DMS53 treated with DMSO at 0.1 percent for 48 hours (cell line): ENCODE measurements around the gene ZNF260.
A peak's percentile ranks its signal among the peaks of the same experiment; 100 is the strongest.

Source experiments
- DNase-seq: peaks from one replicate; lab custom pipeline; 2025; ENCODE audit not compliant: unreplicated experiment; lab: John Stamatoyannopoulos, UW

Gene ZNF260

GRCh38 chr19:36528194-36528920, at the start of gene ZNF260:
TSS of gene ZNF260 (minus strand) at chr19:36528271. CDS start at chr19:36515238, 13,033 bp downstream.
- peak; percentile 97 for DNase-seq

- peak; percentile 11 for DNase-seq
Measured at GRCh38 chr19:36577271-36577996, 49.4 kb upstream of the ZNF260 start.

- DNase-seq = no peak
Measured at GRCh38 chr19:36574741-36575140, 46.7 kb upstream of the ZNF260 start.

- DNase-seq = no peak
Measured at GRCh38 chr19:36573895-36574720, 46.0 kb upstream of the ZNF260 start.

GRCh38 chr19:36573020-36573894, 45.2 kb upstream of the ZNF260 start, which contains the start of gene ZNF529:
TSS of gene ZNF529 (minus strand) at chr19:36573292. CDS start at chr19:36572346, 946 bp downstream.
- peak; percentile 96 for DNase-seq

- no peak for DNase-seq
Measured at GRCh38 chr19:36572593-36573019, 44.5 kb upstream of the ZNF260 start.

- DNase-seq = no peak
Measured at GRCh38 chr19:36564391-36564790, 36.3 kb upstream of the ZNF260 start.

GRCh38 chr19:36547001-36547732, 19.1 kb upstream of the ZNF260 start:
- peak; percentile 22 for DNase-seq

GRCh38 chr19:36528921-36529518, 949 bp upstream of the ZNF260 start:
- no peak for DNase-seq

- no peak for DNase-seq
Measured at GRCh38 chr19:36527873-36528193, 238 bp downstream of the ZNF260 start.

GRCh38 chr19:36527341-36527740, 730 bp downstream of the ZNF260 start:
- DNase-seq = no peak

- no peak for DNase-seq
Measured at GRCh38 chr19:36526581-36526980, 1.5 kb downstream of the ZNF260 start.

- no peak for DNase-seq
Measured at GRCh38 chr19:36524617-36525016, 3.5 kb downstream of the ZNF260 start.

GRCh38 chr19:36514012-36514612, 14.0 kb downstream of the ZNF260 start:
- no peak for DNase-seq

GRCh38 chr19:36508325-36508724, 19.7 kb downstream of the ZNF260 start:
- no peak for DNase-seq

GRCh38 chr19:36501973-36502372, 26.1 kb downstream of the ZNF260 start:
- DNase-seq = no peak

GRCh38 chr19:36497001-36497400, 31.1 kb downstream of the ZNF260 start:
- DNase-seq = no peak

GRCh38 chr19:36492689-36493453, 35.2 kb downstream of the ZNF260 start:
- peak; percentile 79 for DNase-seq
